K562 (cell line): Measurements from ENCODE around the gene SEPTIN6. TPM values are rescaled to one million over a fixed set of nuclear protein-coding genes. Genes with fewer than 3 reads are reported as not detected.
A peak's percentile ranks its signal among the peaks of the same experiment; 100 is the strongest.

Experiments used
- ARHGAP35 ChIP-seq: fragments of 450-650 bp; IDR thresholded peaks from 2 replicates; pipeline ENCODE4 v1.6.1; 2018; ENCODE audit not compliant: partially characterized antibody
- ASH1L ChIP-seq: fragments of 450-650 bp; IDR thresholded peaks from 2 replicates; pipeline ENCODE4 v1.6.1; 2018; ENCODE audit warnings: borderline replicate concordance, mild to moderate bottlenecking, low read depth; ENCODE audit not compliant: partially characterized antibody
- BRF1 ChIP-seq: IDR thresholded peaks from 3 replicates; pipeline ENCODE4 v1.6.1; 2011; ENCODE audit warnings: borderline replicate concordance, mild to moderate bottlenecking; ENCODE audit not compliant: insufficient read length; ENCODE audit errors: extremely low read depth
- CEBPB ChIP-seq: fragments of 450-650 bp; IDR thresholded peaks from 2 replicates; pipeline ENCODE4 v1.6.1; 2016; ENCODE audit warnings: missing genetic modification characterization, missing compliant biosample characterization
- FOXM1 ChIP-seq, 2 experiments: fragments of 450-650 bp in 1 of 2; sonication (generic) in 1 of 2; formaldehyde crosslinking in 1 of 2; IDR thresholded peaks; 2 replicates each; pipeline versions ENCODE4 v1.6.1 to v1.9.0; 2017 to 2022; ENCODE audit warnings: low read depth in 2 of 2, mild to moderate bottlenecking in 2 of 2, missing genetic modification reagents in 1 of 2, moderate library complexity in 1 of 2
- HNRNPL ChIP-seq: fragments of 200-400 bp; formaldehyde crosslinking; IDR thresholded peaks from 2 replicates; pipeline ENCODE4 v1.6.1; 2017; ENCODE audit warnings: low read depth, mild to moderate bottlenecking, low read length
- NFE2 ChIP-seq: IDR thresholded peaks from 2 replicates; pipeline ENCODE4 v1.6.1; 2014; ENCODE audit warnings: antibody characterized with exemption, low read depth
- NFIC ChIP-seq: fragments of 450-650 bp; IDR thresholded peaks from 2 replicates; pipeline ENCODE4 v1.6.1; 2017; ENCODE audit warnings: mild to moderate bottlenecking, inconsistent platforms
- PHF20 ChIP-seq: fragments of 450-650 bp; IDR thresholded peaks from 2 replicates; pipeline ENCODE4 v1.6.1; 2018; ENCODE audit not compliant: partially characterized antibody
- TAF9B ChIP-seq: fragments of 450-650 bp; IDR thresholded peaks from 2 replicates; pipeline ENCODE4 v1.6.1; 2018; ENCODE audit warnings: mild to moderate bottlenecking; ENCODE audit not compliant: partially characterized antibody
- TEAD1 ChIP-seq, 2 experiments: fragments of 450-650 bp in 1 of 2; sonication (generic) in 1 of 2; formaldehyde crosslinking; IDR thresholded peaks; 2 replicates each; pipeline versions ENCODE4 v1.4.0 to v1.8.0; 2020 to 2022; ENCODE audit warnings: mild to moderate bottlenecking in 2 of 2, missing genetic modification reagents in 1 of 2
- polyA plus RNA-seq, 8 experiments: library from polyadenylated mRNA; depleted of rRNA in 4 of 8; stranded (reverse) in 5 of 8; unstranded in 3 of 8; fragments of >200 nt; fragmentation: Nextera tagmentation in 2 of 8; fragmentation: Illumina TruSeq in 1 of 8; extraction: Ambion mirVana in 2 of 8; extraction: Trizol in 1 of 8; gene quantifications; 2 replicates each; pipeline versions ENCODE4 v1.2.1 to v1.2.3, GENCODE V29; 2011 to 2014; ENCODE audit warnings: inconsistent platforms in 1 of 8, missing spikeins in 1 of 8
- total RNA-seq, 7 experiments: library from RNA; depleted of rRNA in 6 of 7; stranded (reverse); fragments of >200 nt in 6 of 7; fragmentation: Illumina TruSeq in 2 of 7; extraction: Trizol in 2 of 7; gene quantifications; 2 replicates each; pipeline versions ENCODE4 v1.2.1 to v1.2.3, GENCODE V29; 2011 to 2021; ENCODE audit warnings: low replicate concordance in 1 of 7
- TF ChIP-seq, protein P1 (sequence below), 2 experiments: fragments of 450-650 bp; IDR thresholded peaks; 2 replicates each; pipeline ENCODE4 v1.6.1; 2018; ENCODE audit warnings: mild to moderate bottlenecking in 2 of 2, low read depth in 1 of 2; ENCODE audit not compliant: partially characterized antibody in 2 of 2
- TF ChIP-seq, protein P2 (sequence below): sonication (generic); formaldehyde crosslinking; IDR thresholded peaks from 2 replicates; pipeline ENCODE4 v1.8.1; 2023; ENCODE audit warnings: missing genetic modification reagents, mild to moderate bottlenecking, borderline replicate concordance

Gene SEPTIN6
- total and polyA plus RNA-seq, 9 of the 15 experiments (the other 6 are each of a cell fraction or from before 2014, with no cell fraction given) = 8.4 to 67.0 (median 37.8) TPM

DNA sequence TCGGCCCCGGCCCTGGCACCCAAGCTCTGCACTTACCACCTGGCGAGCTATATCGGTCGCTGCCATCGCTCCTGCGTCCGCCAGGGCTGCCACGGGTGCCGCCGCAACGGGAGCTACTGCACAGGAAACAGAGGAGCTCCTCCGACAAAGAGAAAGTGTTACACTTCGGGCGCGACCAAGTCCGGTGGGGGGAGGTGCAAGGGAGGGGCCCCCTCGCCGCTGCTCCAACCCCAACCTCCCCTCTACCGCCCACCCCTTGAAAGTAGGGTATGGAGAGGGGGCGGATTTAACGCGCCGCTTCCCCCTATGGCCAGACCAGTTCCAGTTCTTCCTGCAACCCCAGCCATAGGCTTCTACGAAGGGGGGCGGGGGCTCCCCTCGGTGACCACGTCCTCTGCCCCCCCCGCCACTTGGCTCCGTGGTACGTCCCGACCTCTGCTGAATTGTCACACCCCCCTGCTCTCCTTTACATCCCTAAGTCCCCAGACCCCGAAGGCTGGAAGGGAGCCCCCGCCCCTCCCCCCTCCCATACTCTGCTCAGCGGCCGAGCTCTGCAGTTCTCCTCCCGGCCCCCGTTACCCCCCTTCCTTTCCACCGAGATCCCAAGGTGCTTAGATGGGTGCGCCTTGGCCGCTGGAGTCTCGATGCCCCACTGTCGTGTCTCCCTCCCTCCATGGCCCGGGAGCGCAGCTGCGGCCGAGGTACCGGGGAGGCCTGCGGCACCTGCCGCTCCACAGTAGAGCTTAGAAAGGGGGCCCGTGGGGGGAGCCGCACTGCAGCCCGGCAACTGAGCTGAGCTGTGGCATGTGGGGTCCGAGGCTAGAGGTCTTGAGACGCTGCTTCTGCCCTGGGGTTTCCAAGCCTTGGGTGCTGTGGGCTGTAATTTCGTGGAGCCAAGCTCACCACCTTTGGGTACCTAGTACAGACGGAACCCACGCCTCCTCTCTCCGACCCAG is at the start of gene SEPTIN6 (continued):
- TF ChIP-seq, protein P1, sequence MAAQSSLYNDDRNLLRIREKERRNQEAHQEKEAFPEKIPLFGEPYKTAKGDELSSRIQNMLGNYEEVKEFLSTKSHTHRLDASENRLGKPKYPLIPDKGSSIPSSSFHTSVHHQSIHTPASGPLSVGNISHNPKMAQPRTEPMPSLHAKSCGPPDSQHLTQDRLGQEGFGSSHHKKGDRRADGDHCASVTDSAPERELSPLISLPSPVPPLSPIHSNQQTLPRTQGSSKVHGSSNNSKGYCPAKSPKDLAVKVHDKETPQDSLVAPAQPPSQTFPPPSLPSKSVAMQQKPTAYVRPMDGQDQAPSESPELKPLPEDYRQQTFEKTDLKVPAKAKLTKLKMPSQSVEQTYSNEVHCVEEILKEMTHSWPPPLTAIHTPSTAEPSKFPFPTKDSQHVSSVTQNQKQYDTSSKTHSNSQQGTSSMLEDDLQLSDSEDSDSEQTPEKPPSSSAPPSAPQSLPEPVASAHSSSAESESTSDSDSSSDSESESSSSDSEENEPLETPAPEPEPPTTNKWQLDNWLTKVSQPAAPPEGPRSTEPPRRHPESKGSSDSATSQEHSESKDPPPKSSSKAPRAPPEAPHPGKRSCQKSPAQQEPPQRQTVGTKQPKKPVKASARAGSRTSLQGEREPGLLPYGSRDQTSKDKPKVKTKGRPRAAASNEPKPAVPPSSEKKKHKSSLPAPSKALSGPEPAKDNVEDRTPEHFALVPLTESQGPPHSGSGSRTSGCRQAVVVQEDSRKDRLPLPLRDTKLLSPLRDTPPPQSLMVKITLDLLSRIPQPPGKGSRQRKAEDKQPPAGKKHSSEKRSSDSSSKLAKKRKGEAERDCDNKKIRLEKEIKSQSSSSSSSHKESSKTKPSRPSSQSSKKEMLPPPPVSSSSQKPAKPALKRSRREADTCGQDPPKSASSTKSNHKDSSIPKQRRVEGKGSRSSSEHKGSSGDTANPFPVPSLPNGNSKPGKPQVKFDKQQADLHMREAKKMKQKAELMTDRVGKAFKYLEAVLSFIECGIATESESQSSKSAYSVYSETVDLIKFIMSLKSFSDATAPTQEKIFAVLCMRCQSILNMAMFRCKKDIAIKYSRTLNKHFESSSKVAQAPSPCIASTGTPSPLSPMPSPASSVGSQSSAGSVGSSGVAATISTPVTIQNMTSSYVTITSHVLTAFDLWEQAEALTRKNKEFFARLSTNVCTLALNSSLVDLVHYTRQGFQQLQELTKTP (IDR thresholded peaks at IDR 0.05; ENCODE audit: low read depth in 1 of 2, partially characterized antibody in 2 of 2) = peak in 1 of 2 experiments; percentile 70
- TF ChIP-seq TAF9B (peak; percentile 58), TEAD1 (CRISPR knock-in tag; IDR thresholded peaks at IDR 0.05) (0 out of 4 replicates have a peak, but pooled peaks of 1 of the 2 experiments have one; percentile 4), NFE2 (no peak), HNRNPL (0 out of 2 replicates have a peak, but pooled peaks have one; percentile 39), ARHGAP35 (no peak), BRF1 (no peak), PHF20 (no peak), FOXM1 (IDR thresholded peaks at IDR 0.05; ENCODE audit: low read depth) (peak; percentile 51; the same call in 1 of the 2 replicates), FOXM1 (CRISPR knock-in tag; IDR thresholded peaks at IDR 0.05; ENCODE audit: low read depth) (no peak), CEBPB (tag) (no peak), ASH1L (peak; percentile 74), NFIC (peak; percentile 18; the same call in 1 of the 2 replicates)
- TF ChIP-seq, protein P2, sequence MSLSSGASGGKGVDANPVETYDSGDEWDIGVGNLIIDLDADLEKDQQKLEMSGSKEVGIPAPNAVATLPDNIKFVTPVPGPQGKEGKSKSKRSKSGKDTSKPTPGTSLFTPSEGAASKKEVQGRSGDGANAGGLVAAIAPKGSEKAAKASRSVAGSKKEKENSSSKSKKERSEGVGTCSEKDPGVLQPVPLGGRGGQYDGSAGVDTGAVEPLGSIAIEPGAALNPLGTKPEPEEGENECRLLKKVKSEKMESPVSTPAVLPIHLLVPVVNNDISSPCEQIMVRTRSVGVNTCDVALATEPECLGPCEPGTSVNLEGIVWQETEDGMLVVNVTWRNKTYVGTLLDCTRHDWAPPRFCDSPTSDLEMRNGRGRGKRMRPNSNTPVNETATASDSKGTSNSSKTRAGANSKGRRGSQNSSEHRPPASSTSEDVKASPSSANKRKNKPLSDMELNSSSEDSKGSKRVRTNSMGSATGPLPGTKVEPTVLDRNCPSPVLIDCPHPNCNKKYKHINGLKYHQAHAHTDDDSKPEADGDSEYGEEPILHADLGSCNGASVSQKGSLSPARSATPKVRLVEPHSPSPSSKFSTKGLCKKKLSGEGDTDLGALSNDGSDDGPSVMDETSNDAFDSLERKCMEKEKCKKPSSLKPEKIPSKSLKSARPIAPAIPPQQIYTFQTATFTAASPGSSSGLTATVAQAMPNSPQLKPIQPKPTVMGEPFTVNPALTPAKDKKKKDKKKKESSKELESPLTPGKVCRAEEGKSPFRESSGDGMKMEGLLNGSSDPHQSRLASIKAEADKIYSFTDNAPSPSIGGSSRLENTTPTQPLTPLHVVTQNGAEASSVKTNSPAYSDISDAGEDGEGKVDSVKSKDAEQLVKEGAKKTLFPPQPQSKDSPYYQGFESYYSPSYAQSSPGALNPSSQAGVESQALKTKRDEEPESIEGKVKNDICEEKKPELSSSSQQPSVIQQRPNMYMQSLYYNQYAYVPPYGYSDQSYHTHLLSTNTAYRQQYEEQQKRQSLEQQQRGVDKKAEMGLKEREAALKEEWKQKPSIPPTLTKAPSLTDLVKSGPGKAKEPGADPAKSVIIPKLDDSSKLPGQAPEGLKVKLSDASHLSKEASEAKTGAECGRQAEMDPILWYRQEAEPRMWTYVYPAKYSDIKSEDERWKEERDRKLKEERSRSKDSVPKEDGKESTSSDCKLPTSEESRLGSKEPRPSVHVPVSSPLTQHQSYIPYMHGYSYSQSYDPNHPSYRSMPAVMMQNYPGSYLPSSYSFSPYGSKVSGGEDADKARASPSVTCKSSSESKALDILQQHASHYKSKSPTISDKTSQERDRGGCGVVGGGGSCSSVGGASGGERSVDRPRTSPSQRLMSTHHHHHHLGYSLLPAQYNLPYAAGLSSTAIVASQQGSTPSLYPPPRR = no peak
